Measurements from ENCODE around the gene IL31. TPM values are rescaled to one million over a fixed set of nuclear protein-coding genes. Genes with fewer than 3 reads are reported as not detected.
A peak's percentile ranks its signal among the peaks of the same experiment; 100 is the strongest.

Gene IL31
- total RNA-seq, 1 donor from 2014 or later: not detected

DNA sequence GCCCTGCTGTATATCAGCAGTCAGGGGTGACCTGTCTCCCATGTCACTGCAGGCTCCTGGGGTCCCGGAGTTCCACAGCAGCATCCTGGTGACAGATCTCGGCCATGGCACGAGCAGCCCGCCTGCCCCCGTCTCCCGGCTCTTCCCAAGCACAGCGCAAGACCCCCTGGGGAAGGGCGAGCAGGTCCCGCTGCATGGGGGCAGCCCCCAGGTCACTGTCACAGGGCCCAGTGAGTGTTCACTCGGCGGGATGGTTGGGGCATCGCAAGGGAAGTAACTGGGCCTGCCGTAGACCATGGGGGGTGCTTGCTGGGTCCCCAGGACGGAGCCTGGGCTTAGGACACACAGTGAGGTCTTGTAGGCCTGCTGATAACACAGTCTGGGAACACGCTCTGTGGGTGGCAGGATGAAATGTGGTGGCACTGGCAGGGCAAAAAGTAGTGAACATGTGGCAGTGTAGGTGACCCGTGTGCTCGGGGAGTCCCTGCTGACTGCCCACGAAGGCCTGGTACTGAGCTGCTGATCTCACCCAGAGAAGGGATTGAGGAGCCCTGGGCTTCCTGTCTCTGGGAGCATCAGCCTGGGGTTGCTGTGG, 38.5 kb downstream of the IL31 start:
- FAIRE-seq (no peak), DNase-seq (ENCODE audit: low spot score in 2 of 2) (no peak)

DNA sequence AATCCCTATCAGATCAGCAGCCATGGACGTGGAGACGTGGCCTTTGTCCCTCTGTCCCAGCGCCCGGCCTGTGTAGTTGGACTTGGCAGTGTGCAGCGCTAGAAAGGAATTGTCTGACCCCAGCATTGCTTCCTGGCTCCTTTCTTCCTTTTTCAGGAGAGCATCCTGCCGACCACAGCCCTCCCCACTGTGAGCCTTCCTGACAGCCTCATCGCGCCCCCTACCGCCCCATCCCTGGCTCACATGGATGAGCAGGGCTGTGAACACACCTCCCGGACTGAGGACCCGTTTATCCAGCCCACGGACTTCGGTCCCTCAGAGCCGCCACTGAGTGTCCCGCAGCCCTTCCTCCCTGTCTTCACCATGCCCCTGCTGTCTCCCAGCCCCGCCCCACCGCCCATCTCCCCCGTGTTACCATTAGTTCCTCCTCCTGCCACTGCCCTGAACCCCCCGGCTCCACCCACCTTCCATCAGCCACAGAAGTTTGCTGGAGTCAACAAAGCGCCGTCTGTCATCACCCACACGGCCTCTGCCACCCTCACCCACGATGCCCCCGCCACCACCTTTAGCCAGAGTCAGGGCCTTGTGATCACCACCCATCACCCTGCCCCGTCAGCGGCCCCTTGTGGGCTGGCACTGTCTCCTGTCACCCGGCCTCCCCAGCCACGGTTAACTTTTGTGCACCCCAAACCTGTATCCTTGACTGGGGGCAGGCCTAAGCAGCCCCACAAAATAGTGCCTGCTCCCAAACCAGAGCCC, 40.6 kb downstream of the IL31 start:
- DNase-seq (ENCODE audit: low spot score in 2 of 2) (no peak), FAIRE-seq (no peak)

DNA sequence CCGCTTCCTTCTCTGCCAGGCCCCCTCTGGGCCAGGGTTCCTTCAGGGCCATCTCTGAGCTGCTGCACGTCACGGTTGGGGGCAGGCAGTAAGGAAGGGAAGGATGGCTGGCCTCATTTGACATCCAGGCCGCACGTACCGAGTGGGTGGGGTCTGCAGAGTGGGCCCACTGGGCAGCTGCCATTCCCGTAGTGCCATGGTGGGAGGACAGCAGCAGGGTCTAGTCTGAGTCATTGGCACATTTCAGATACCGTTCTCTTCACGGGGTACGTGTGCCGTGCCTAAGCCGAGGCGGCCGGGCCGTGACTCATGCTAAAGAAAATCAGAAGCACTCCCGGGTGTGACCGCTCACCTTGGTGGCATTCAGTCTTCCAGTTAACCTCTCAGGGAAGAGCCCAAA, 43.9 kb downstream of the IL31 start:
- no peak for FAIRE-seq
- DNase-seq (ENCODE audit: low spot score in 2 of 2): no peak

DNA sequence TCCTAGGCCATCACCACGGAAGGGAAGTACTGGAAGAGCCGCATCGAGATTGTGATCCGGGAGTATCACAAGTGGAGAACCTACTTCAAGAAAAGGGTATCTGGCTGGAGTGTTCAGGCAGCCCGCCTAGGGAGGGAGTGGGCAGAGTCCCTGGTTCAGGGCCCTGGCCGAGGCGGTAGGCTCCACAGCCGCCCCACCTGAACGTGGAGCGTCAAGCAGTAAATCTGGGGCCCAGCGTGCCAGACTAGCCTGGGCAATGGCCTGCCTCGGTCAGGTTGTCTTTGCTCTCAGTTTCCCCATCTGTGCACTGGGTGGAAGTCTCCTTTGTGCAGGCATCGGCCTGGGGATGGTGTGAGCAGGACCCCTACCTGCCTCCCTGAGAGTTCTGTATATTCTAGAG, 44.9 kb downstream of the IL31 start:
- FAIRE-seq (no peak), DNase-seq (ENCODE audit: low spot score in 2 of 2) (no peak)

DNA sequence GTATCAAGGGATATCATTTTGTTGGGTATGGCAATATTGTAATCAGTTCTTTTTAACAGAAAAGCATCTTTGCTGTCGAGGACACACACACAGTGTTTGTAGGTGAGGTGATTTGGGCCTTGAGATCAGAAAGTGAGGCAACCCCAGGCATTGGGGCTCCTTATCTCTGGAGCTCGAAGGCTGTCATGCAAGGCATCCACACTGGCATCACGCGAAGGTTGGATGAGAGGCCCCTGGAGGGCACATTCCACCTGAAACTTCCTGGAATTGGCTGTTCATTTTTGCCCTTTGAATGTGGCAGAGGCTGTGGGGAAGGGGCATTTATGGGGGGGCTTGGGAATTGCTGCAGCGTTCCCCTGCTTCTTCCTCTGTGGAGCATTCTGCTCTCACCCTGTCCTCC, 45.5 kb downstream of the IL31 start:
- DNase-seq (ENCODE audit: low spot score in 2 of 2) (no peak), FAIRE-seq (no peak)

DNA sequence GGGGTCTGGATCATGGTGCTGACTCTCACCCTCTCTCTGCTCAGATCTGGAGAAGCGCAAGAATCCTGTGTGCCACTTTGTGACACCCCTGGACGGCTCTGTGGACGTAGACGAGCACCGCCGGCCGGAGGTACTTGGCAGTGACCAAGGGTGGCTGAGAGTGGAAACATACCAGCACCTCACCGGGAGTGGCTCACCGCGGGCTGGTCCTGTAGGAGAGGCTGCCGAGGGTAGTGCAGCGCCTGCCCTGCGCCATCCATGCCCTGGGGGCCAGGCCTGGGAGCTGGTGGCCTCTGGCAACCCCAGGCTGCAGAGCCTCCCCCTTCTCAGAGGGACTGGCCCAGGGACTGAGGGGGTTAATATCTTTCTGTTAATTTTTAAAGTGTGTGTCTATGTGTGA, 46.2 kb downstream of the IL31 start:
- FAIRE-seq: no peak
- DNase-seq (ENCODE audit: low spot score in 2 of 2): no peak

DNA sequence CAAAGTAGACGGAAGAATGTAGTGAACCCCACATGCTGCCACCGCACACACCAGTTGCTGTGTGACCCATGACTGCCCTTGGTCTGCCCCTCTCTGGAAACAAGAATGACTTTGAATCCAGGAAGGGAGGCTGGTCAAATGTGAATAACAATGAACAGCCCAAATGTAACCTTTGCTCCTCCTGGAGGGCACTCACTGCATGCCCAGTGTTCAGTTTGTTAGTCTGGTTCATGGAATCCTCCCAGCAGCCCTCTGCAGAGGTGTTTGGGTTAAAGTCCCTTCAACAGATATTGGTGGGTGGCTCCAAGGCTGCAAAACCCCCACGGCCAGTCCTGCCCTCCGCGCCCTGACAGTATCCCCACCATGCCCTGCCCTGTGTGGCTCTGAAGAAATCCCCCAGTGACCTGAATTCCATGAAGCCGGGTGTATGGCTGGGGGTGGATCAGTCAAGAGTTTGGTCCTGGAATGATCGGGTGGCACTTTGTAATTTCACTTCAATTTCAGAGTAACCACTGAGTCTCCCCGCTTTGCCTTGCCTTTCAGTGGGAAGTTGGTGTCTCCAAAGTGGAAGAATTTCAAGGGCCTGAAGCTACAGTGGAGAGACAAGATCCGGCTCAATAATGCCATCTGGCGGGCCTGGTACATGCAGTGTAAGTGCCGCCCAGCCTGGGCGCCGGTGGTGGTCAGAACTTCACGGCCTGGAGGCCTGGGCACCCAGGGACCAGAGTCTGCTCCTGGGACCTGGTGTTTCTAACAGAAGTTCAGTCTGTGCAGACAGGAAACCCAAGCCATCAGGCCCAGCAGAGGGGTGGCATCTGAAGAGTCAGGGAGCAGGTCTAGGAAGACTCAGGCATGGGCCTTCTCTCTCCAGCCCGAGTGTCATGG, 47.1 kb downstream of the IL31 start:
- FAIRE-seq: no peak
- no peak for DNase-seq (ENCODE audit: low spot score in 2 of 2)

DNA sequence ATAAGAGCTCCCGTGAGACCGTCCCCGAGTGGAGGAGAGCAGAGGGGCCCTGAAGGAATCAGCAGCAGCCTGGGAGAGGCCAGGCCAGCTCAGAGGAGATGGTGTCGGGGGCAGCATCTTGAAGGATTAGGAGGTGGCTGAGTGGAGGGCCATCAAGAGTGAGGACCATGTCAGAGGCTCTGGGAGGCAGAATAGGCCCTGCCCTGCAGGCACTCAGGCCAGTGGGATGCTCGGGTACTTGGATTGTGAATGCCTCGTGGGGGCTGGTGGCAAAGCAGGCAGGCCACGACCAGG, 47.7 kb downstream of the IL31 start:
- no peak for FAIRE-seq

DNA sequence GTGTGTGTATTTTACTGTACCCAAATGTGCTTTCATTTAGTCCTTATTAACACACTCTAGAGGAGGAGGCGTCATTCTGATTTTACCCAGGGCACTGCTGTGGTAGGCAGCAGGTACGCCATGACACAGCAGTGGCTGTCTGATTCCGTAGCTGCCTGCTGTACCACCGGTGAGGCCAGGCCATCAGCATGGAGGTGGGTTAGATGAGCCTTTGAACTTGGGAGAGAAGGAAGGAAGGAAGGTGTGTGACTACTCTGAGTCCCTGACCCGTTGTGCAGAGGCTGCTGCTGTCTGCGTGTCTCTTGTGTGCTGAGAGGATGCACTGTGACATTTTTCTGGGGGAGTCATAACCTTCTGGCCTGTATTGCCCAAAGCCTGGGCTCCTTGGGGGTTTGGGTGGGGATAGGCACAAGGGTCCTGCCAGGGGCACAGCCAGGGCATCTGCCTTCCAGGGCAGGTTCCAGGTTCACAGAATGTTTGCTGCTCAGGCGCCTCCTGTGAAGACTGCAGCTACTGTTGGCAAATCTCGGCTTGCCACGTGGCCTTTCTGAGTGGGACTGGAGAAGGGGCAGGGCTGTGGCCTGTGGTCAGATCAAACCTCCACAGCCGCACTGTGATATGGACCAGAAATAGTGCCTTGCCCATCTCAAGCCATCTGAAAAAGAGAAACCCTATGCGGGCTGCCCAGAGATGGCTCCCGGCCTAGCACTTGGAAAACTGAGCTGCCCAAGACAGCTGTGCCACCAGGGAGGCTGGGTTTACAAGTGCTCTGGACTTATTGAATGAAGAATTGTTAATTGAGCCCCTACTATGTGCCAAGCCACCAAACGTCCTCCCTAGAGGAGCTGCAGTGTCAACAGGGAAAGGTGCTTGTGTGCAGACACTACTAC, 48.3 kb downstream of the IL31 start:
- DNase-seq (ENCODE audit: low spot score in 2 of 2) (no peak), FAIRE-seq (no peak)

More for the DNA sequence above, 47.7 kb downstream of the IL31 start:
- DNase-seq (ENCODE audit: low spot score in 2 of 2): no peak

DNA sequence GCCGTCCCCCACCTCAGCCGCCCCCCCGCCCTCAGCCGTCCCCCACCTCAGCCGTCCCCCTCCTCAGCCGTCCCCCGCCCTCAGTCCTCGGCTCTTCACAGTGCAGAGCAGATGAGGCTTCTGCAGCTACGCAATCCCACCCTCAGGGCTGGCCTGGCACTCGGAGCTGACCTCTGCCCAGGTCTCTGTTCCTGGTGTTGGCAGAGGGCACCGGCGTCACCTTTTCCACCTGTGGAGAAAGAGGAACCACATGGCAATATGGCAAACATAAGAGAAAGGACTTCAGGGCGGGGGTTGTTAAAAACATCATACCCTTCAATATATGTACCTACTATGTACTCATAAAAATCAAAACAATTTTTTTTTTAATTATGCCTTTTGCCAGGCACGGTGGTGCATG, 49.7 kb downstream of the IL31 start:
- DNase-seq (ENCODE audit: low spot score in 2 of 2) (no peak), FAIRE-seq (no peak)

DNA sequence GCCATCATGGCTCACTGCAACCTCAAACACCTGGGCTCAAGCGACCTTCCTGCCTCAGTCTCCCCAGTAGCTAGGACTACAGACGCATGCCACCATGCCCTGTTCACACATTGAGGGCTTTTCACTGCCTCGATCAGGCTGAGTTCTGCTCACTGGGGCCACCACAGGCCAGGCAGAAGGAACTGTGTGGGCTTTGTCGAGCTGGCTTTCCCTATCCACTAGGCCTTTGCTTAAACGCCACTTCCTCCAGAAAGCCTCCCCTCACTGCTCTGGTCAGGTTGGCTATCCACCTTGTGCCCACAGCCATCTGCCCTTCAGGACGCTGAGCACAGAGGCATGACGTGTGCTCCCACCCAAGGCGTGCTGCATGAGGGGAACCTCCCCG, 50.3 kb downstream of the IL31 start:
- DNase-seq (ENCODE audit: low spot score in 2 of 2) (no peak), FAIRE-seq (no peak)

DNA sequence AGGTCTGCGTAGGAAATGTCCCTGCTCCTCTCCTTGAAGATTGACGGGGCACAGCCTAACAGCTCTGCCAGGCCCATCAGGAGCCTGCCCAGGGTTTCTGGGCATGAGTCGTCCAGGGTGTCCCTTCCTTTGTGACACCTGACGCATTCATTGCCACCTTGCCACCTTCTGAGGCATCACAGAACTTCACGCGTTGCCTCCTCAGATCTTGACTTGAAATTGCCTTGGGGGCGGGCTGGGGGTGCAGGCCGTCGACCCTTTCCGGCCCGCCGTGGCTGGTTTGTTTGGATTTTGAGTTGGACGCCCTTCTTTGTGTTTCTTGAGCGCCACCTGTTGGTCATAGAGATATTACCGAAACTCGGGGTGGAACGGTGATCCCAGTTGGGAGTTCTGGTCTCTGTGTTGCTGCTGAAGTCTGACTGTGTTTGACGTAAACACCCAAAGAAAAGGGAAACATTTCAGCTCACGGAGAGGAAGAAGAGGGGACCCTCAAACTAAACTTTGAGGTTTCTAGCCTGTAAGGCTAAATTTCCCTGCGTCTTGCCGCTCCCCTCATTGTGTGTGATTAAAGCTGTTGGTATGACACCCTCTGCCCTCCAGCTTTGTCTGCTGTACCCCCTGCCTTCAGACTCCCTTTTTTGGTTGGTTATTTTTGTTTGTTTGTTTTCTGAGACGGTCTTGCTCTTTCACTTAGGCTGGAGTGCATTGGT, 50.8 kb downstream of the IL31 start:
- DNase-seq (ENCODE audit: low spot score in 2 of 2) (peak; percentile 66 to 73), FAIRE-seq (no peak)

Small RNA genes within 50 kb of the gene (small RNA-seq; reads per million reads assigned to genes)
- 0.89 reads per million, percentile 62 among the genes with 10 or more reads in this experiment for gene DIABLO

Other genes starting within 250 kb of the IL31 start
- gene BCL7A, start 152.3 kb downstream of the IL31 start, total RNA-seq: 88.0 TPM
- gene MLXIP, start 95.5 kb downstream of the IL31 start, total RNA-seq: 6.9 TPM
- 2.0 TPM for gene LRRC43, start 8.9 kb upstream of the IL31 start, total RNA-seq
- 11.8 TPM for gene B3GNT4, start 29.5 kb upstream of the IL31 start, total RNA-seq
- 57.5 TPM for gene DIABLO, start 51.8 kb upstream of the IL31 start, total RNA-seq
- 28.9 TPM for gene VPS33A, start 92.3 kb upstream of the IL31 start, total RNA-seq
- 72.2 TPM for gene CLIP1, start 248.4 kb upstream of the IL31 start, total RNA-seq